Endothelial cell of umbilical vein (primary cell): ENCODE results near the gene CAT.

ENCODE experiments used
- CTCF ChIP-seq, 2 donors: IDR thresholded peaks; 1 replicate in 1 of 2; 2 replicates in 1 of 2; pipeline ENCODE4 v1.5.1; 2011; ENCODE audit warnings: low read length in 2 of 2, mild to moderate bottlenecking in 2 of 2, moderate library complexity in 2 of 2, control low read depth in 1 of 2, inconsistent platforms in 1 of 2, low read depth in 1 of 2; ENCODE audit not compliant: insufficient read depth in 1 of 2; ENCODE audit errors: extremely low read depth in 1 of 2
- FOS ChIP-seq: IDR thresholded peaks from 2 replicates; pipeline ENCODE4 v1.6.1; 2011; ENCODE audit warnings: mild to moderate bottlenecking, low read length, moderate library complexity, borderline replicate concordance; ENCODE audit not compliant: insufficient read depth
- GATA2 ChIP-seq: IDR thresholded peaks from 2 replicates; pipeline ENCODE4 v1.7.0; 2011; ENCODE audit warnings: low read depth, mild to moderate bottlenecking, moderate library complexity, mixed read lengths, low read length; ENCODE audit not compliant: insufficient read length, insufficient read depth
- MYC ChIP-seq: IDR thresholded peaks from one replicate; pipeline ENCODE4 v1.6.1; 2011; ENCODE audit warnings: mild to moderate bottlenecking, low read depth, low read length
- POLR2A ChIP-seq: IDR thresholded peaks from 2 replicates; pipeline ENCODE4 v1.6.1; 2012; ENCODE audit warnings: low read depth, mild to moderate bottlenecking, control low read depth, low read length
- POLR2AphosphoS5 ChIP-seq: IDR thresholded peaks from 2 replicates; pipeline ENCODE4 v1.6.1; 2012; ENCODE audit warnings: low read depth, mild to moderate bottlenecking, control low read depth, low read length, moderate library complexity; ENCODE audit not compliant: insufficient read depth

- TF ChIP-seq CTCF (IDR thresholded peaks at IDR 0.05; ENCODE audit: extremely low read depth in 1 of 2, insufficient read depth in 1 of 2, low read depth in 1 of 2, low read length in 2 of 2) = no peak
- no peak for TF ChIP-seq POLR2AphosphoS5
- no peak for TF ChIP-seq GATA2
- no peak for TF ChIP-seq POLR2A
- TF ChIP-seq MYC = no peak
- no peak for TF ChIP-seq FOS
Measured at GRCh38 chr11:34495724-34496377, 57.1 kb downstream of the CAT start.
